ENCODE measurements around the gene DENND6A.
"Not testable (repeated sequence)": the region's sequence is repeated elsewhere in the genome, so short reads cannot be mapped to it uniquely, and the experiment has no call there.

DENND6A gene

GRCh38 chr3:57694146-57694545, 1.3 kb upstream of the DENND6A start:
- DNase-seq (ENCODE audit: low read depth in 3 of 3, low spot score in 1 of 3), result no peak

GRCh38 chr3:57692133-57692395, 813 bp downstream of the DENND6A start:
- DNase-seq (ENCODE audit: low read depth in 3 of 3, low spot score in 1 of 3), result not testable (repeated sequence)

GRCh38 chr3:57691411-57692132, 1.3 kb downstream of the DENND6A start:
- DNase-seq (ENCODE audit: low read depth in 3 of 3, low spot score in 1 of 3), result no peak

- no peak for DNase-seq (ENCODE audit: low read depth in 3 of 3, low spot score in 1 of 3)
These were observed 3.4 kb downstream of the DENND6A start for GRCh38 chr3:57689367-57690053.

GRCh38 chr3:57688291-57688690, 4.6 kb downstream of the DENND6A start:
- no peak for DNase-seq (ENCODE audit: low read depth in 3 of 3, low spot score in 1 of 3)

- no peak for DNase-seq (ENCODE audit: low read depth in 3 of 3, low spot score in 1 of 3)
These were observed 9.6 kb downstream of the DENND6A start for GRCh38 chr3:57683286-57683685.

- DNase-seq (ENCODE audit: low read depth in 3 of 3, low spot score in 1 of 3), result no peak
These were observed 10.6 kb downstream of the DENND6A start for GRCh38 chr3:57682284-57682683.

- no peak for DNase-seq (ENCODE audit: low read depth in 3 of 3, low spot score in 1 of 3)
These were observed 11.2 kb downstream of the DENND6A start for GRCh38 chr3:57681691-57682090.

GRCh38 chr3:57680046-57680445, 12.8 kb downstream of the DENND6A start:
- no peak for DNase-seq (ENCODE audit: low read depth in 3 of 3, low spot score in 1 of 3)

GRCh38 chr3:57675530-57675929, 17.3 kb downstream of the DENND6A start:
- DNase-seq (ENCODE audit: low read depth in 3 of 3, low spot score in 1 of 3), result no peak

- DNase-seq (ENCODE audit: low read depth in 3 of 3, low spot score in 1 of 3), result no peak
These were observed 19.7 kb downstream of the DENND6A start for GRCh38 chr3:57673156-57673555.

GRCh38 chr3:57670543-57670942, 22.3 kb downstream of the DENND6A start:
- DNase-seq (ENCODE audit: low read depth in 3 of 3, low spot score in 1 of 3), result no peak

- no peak for DNase-seq (ENCODE audit: low read depth in 3 of 3, low spot score in 1 of 3)
These were observed 31.5 kb downstream of the DENND6A start for GRCh38 chr3:57661404-57661803.

GRCh38 chr3:57659806-57660439, 33.0 kb downstream of the DENND6A start:
- DNase-seq (ENCODE audit: low read depth in 3 of 3, low spot score in 1 of 3), result no peak

- DNase-seq (ENCODE audit: low read depth in 3 of 3, low spot score in 1 of 3), result no peak
These were observed 33.7 kb downstream of the DENND6A start for GRCh38 chr3:57659004-57659673.

- DNase-seq (ENCODE audit: low read depth in 3 of 3, low spot score in 1 of 3), result no peak
These were observed 34.3 kb downstream of the DENND6A start for GRCh38 chr3:57658536-57658935.

GRCh38 chr3:57655727-57656126, 37.1 kb downstream of the DENND6A start:
- no peak for DNase-seq (ENCODE audit: low read depth in 3 of 3, low spot score in 1 of 3)

GRCh38 chr3:57654267-57654666, 38.6 kb downstream of the DENND6A start:
- no peak for DNase-seq (ENCODE audit: low read depth in 3 of 3, low spot score in 1 of 3)

GRCh38 chr3:57652203-57652602, 40.7 kb downstream of the DENND6A start:
- no peak for DNase-seq (ENCODE audit: low read depth in 3 of 3, low spot score in 1 of 3)

- DNase-seq (ENCODE audit: low read depth in 3 of 3, low spot score in 1 of 3), result no peak
These were observed 45.5 kb downstream of the DENND6A start for GRCh38 chr3:57647292-57647940.

GRCh38 chr3:57646723-57647122, 46.2 kb downstream of the DENND6A start:
- no peak for DNase-seq (ENCODE audit: low read depth in 3 of 3, low spot score in 1 of 3)

GRCh38 chr3:57644740-57645139, 48.1 kb downstream of the DENND6A start:
- no peak for DNase-seq (ENCODE audit: low read depth in 3 of 3, low spot score in 1 of 3)
